IPS-18c (cell line): ENCODE measurements around the gene VEGFA.

Experiments used
- H3K4me3 ChIP-seq: 2 replicates; pipeline ENCODE4 v1.7.0; 2013; ENCODE audit warnings: low read depth, mild to moderate bottlenecking, low read length, moderate library complexity; ENCODE audit not compliant: insufficient read depth
- H3K9me3 ChIP-seq: one replicate; pipeline ENCODE4 v1.6.1; 2013; ENCODE audit warnings: mild to moderate bottlenecking, low read length, moderate library complexity; ENCODE audit not compliant: control insufficient read depth, insufficient read depth

The VEGFA gene

GRCh38 chr6:43747784-43748183, 22.2 kb upstream of the VEGFA start:
- Histone ChIP-seq H3K9me3 (no peaks in the 10 kb centered on the region), H3K4me3 (no peak overlapping the region)

- H3K9me3 ChIP-seq, result no peaks in the 10 kb centered on the region
- no peak overlapping the region for H3K4me3 ChIP-seq
These were observed 21.2 kb upstream of the VEGFA start for GRCh38 chr6:43748765-43749164.

- Histone ChIP-seq H3K9me3 (no peaks in the 10 kb centered on the region), H3K4me3 (no peak overlapping the region)
These were observed 20.6 kb upstream of the VEGFA start for GRCh38 chr6:43749461-43749860.

GRCh38 chr6:43750622-43751021, 19.4 kb upstream of the VEGFA start:
- Histone ChIP-seq H3K9me3 (no peaks in the 10 kb centered on the region), H3K4me3 (no peak overlapping the region)

GRCh38 chr6:43753570-43754183, 16.3 kb upstream of the VEGFA start:
- H3K9me3 ChIP-seq, result no peaks in the 10 kb centered on the region
- H3K4me3 ChIP-seq, result no peak overlapping the region

- H3K9me3 ChIP-seq, result no peaks in the 10 kb centered on the region
- no peak overlapping the region for H3K4me3 ChIP-seq
These were observed 11.9 kb upstream of the VEGFA start for GRCh38 chr6:43757966-43758616.

- no peaks in the 10 kb centered on the region for H3K9me3 ChIP-seq
- no peak overlapping the region for H3K4me3 ChIP-seq
These were observed 11.4 kb upstream of the VEGFA start for GRCh38 chr6:43758617-43759050.

- Histone ChIP-seq H3K9me3 (no peaks in the 10 kb centered on the region), H3K4me3 (no peak overlapping the region)
These were observed 10.7 kb upstream of the VEGFA start for GRCh38 chr6:43759136-43759906.

GRCh38 chr6:43759907-43760206, 10.2 kb upstream of the VEGFA start:
- Histone ChIP-seq H3K4me3 (no peak overlapping the region), H3K9me3 (no peaks in the 10 kb centered on the region)

GRCh38 chr6:43760210-43761168, 9.5 kb upstream of the VEGFA start:
- Histone ChIP-seq H3K9me3 (no peaks in the 10 kb centered on the region), H3K4me3 (no peak overlapping the region)

GRCh38 chr6:43761666-43762409, 8.2 kb upstream of the VEGFA start:
- Histone ChIP-seq H3K4me3 (no peak overlapping the region), H3K9me3 (no peaks in the 10 kb centered on the region)

GRCh38 chr6:43762410-43762768, 7.6 kb upstream of the VEGFA start:
- Histone ChIP-seq H3K9me3 (no peaks in the 10 kb centered on the region), H3K4me3 (no peak overlapping the region)

GRCh38 chr6:43762966-43763695, 6.9 kb upstream of the VEGFA start:
- Histone ChIP-seq H3K9me3 (no peaks in the 10 kb centered on the region), H3K4me3 (no peak overlapping the region)

- Histone ChIP-seq H3K4me3 (no peak overlapping the region), H3K9me3 (no peaks in the 10 kb centered on the region)
These were observed 6.0 kb upstream of the VEGFA start for GRCh38 chr6:43763812-43764522.

- Histone ChIP-seq H3K9me3 (no peaks in the 10 kb centered on the region), H3K4me3 (no peak overlapping the region)
These were observed 5.2 kb upstream of the VEGFA start for GRCh38 chr6:43764772-43765171.
